Hepatocyte (in vitro differentiated cells): ENCODE measurements around the gene LRRC41.

Source experiments
- EZH2 ChIP-seq: fragments of 200-600 bp; sonication (generic); IDR thresholded peaks from 2 replicates; pipeline ENCODE4 v1.6.1; 2016; ENCODE audit warnings: antibody characterized with exemption, mild to moderate bottlenecking, borderline replicate concordance
- EZH2phosphoT487 ChIP-seq: fragments of 200-600 bp; sonication (generic); IDR thresholded peaks from one replicate; pipeline ENCODE4 v1.6.1; 2018; ENCODE audit warnings: antibody characterized with exemption, mild to moderate bottlenecking, low read depth, moderate library complexity; ENCODE audit not compliant: unreplicated experiment, severe bottlenecking
- TF ChIP-seq, protein P1 (sequence below): fragments of 200-600 bp; sonication (generic); IDR thresholded peaks from 2 replicates; pipeline ENCODE4 v1.5.1; 2016; ENCODE audit warnings: antibody characterized with exemption, mild to moderate bottlenecking; ENCODE audit not compliant: poor library complexity

DNA sequence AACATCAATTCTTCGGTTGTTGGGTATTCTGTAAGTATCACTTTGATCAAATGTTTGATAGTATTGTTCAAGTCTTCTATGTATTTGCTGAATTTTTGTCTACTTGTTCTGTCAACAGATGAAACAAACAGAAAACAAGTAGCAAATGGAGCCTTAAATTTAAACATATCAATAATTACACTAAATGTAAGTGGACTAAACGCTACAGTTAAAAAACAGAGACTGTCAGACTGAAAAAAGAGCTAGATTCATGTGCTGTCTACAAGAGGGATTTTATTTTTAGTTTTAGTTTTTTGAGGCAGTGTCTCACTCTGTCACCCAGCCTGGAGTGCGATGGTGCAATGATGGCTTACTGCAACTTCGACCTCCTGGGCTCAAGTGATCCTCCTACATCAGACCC, 66.5 kb downstream of the LRRC41 start:
- TF ChIP-seq, protein P1, sequence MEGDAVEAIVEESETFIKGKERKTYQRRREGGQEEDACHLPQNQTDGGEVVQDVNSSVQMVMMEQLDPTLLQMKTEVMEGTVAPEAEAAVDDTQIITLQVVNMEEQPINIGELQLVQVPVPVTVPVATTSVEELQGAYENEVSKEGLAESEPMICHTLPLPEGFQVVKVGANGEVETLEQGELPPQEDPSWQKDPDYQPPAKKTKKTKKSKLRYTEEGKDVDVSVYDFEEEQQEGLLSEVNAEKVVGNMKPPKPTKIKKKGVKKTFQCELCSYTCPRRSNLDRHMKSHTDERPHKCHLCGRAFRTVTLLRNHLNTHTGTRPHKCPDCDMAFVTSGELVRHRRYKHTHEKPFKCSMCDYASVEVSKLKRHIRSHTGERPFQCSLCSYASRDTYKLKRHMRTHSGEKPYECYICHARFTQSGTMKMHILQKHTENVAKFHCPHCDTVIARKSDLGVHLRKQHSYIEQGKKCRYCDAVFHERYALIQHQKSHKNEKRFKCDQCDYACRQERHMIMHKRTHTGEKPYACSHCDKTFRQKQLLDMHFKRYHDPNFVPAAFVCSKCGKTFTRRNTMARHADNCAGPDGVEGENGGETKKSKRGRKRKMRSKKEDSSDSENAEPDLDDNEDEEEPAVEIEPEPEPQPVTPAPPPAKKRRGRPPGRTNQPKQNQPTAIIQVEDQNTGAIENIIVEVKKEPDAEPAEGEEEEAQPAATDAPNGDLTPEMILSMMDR = no peak
- no peak for TF ChIP-seq EZH2phosphoT487
- TF ChIP-seq EZH2 = no peak
